Naive thymus-derived CD8-positive, alpha-beta T cell (primary cell): ENCODE data around the gene ZFP30. TPM values are rescaled to one million over a fixed set of nuclear protein-coding genes. Genes with fewer than 3 reads are reported as not detected.

Experiments
- ATAC-seq, 2 donors: fragments of 150-1000 bp; cut with Tn5 transposase in 1 of 2; sonication (Bioruptor Pico), chemical (Tn5 transposase) in 1 of 2; 1 replicate in 1 of 2; 2 replicates in 1 of 2; pipeline ENCODE4 v1.10.0; 2021; ENCODE audit warnings: mild to moderate bottlenecking in 2 of 2, moderate library complexity in 2 of 2
- POLR2A ChIA-PET: fragments of 350-600 bp; sonication (Branson Sonifier 250); formaldehyde crosslinking; loops from one replicate; lab custom pipeline; 2021; ENCODE audit warnings: antibody characterized with exemption; lab: Charles Lee
- DNase-seq, 10 donors: peaks; one replicate each; pipeline versions ENCODE4 v3.0.0 to v3.0.0-alpha.2; 2020 to 2022
- H3K27ac Mint-ChIP-seq, 10 donors: one replicate each; pipeline ENCODE4 v1.8.0; 2020 to 2022; ENCODE audit warnings: mild to moderate bottlenecking in 10 of 10, mixed read lengths in 10 of 10, moderate library complexity in 4 of 10, inconsistent platforms in 1 of 10
- H3K27me3 Mint-ChIP-seq, 5 donors: one replicate each; pipeline ENCODE4 v1.8.0; 2021 to 2022; ENCODE audit warnings: mixed read lengths in 5 of 5
- H3K36me3 Mint-ChIP-seq, 3 donors: one replicate each; pipeline ENCODE4 v1.8.0; 2020 to 2022; ENCODE audit warnings: mixed read lengths in 3 of 3, mild to moderate bottlenecking in 2 of 3, inconsistent platforms in 1 of 3
- H3K4me1 Mint-ChIP-seq, 4 donors: one replicate each; pipeline ENCODE4 v1.8.0; 2021 to 2022; ENCODE audit warnings: mixed read lengths in 4 of 4
- H3K4me3 Mint-ChIP-seq, 10 donors: one replicate each; pipeline ENCODE4 v1.8.0; 2020 to 2022; ENCODE audit warnings: mild to moderate bottlenecking in 10 of 10, mixed read lengths in 10 of 10, moderate library complexity in 6 of 10, inconsistent platforms in 1 of 10
- H3K9me3 Mint-ChIP-seq, 9 donors: one replicate each; pipeline ENCODE4 v1.8.0; 2020 to 2022; ENCODE audit warnings: mixed read lengths in 9 of 9, mild to moderate bottlenecking in 3 of 9, inconsistent platforms in 1 of 9, moderate library complexity in 1 of 9
- polyA plus RNA-seq, 3 donors: library from polyadenylated mRNA; unstranded; fragments of 300-500 nt; fragmentation: Illumina TruSeq; gene quantifications; one replicate each; pipeline ENCODE4 v1.2.3, GENCODE V29; 2021
- total RNA-seq, 8 experiments: library from RNA in 2 of 8; stranded (reverse) in 2 of 8; gene quantifications; one replicate each; pipeline ENCODE4 v1.2.3 and lab custom pipeline; 2021 to 2026

ZFP30 gene
- total and polyA plus RNA-seq, 5 experiments from 2014 or later: 2.3 to 22.0 (median 2.9) TPM

- Mint-ChIP-seq H3K9me3 (peaks cover 0 to 20% (median 4%) of the 10 kb centered on the region in 9 donors), H3K27ac (peak overlapping the region; percentile 74 to 98 (median 98)), H3K27me3 (no peaks in the 10 kb centered on the region), H3K4me3 (peak overlapping the region; percentile 87 to 99 (median 96)), H3K36me3 (peaks cover 9 to 19% (median 17%) of the 10 kb centered on the region in 3 donors), H3K4me1 (peaks cover 21 to 39% (median 30%) of the 10 kb centered on the region in 4 donors)
- ATAC-seq (peak in 1 of 2 donors; percentile 12), DNase-seq (peak in 9 of 10 donors; percentile 1 to 36 (median 10))
- POLR2A ChIA-PET: interaction anchor here (0.7 to 1.3 kb wide), 6 partner anchors 38 to 284 kb away, joined by 3 to 8 read pairs (median 4); partner anchors contain the start of genes ZNF527, ZNF540, ZNF569 and ZNF570
These were observed 500 bp downstream of the ZFP30 start for GRCh38 chr19:37654629-37655300.

- ATAC-seq: no peak
- peaks cover 21 to 39% (median 30%) of the 10 kb centered on the region in 4 donors for H3K4me1 Mint-ChIP-seq
- no peaks in the 10 kb centered on the region for H3K27me3 Mint-ChIP-seq
- peak overlapping the region; percentile 74 to 98 (median 98) for H3K27ac Mint-ChIP-seq
- POLR2A ChIA-PET: interaction anchor here (0.9 to 1.0 kb wide), 2 partner anchors 187 to 284 kb away, joined by 3 read pairs; partner anchors contain the start of genes ZNF527 and ZNF569
- H3K36me3 Mint-ChIP-seq: peaks cover 8 to 23% (median 21%) of the 10 kb centered on the region in 3 donors
- DNase-seq: peak in 2 of 10 donors; percentile 1
- peak overlapping the region; percentile 87 to 99 (median 96) for H3K4me3 Mint-ChIP-seq
- peaks cover 0 to 22% (median 10%) of the 10 kb centered on the region in 9 donors for H3K9me3 Mint-ChIP-seq
These were observed 1.1 kb downstream of the ZFP30 start for GRCh38 chr19:37654118-37654517.

- POLR2A ChIA-PET: no interaction called here
- Mint-ChIP-seq H3K4me1 (peaks cover 0 to 2% (median 0%) of the 10 kb centered on the region in 4 donors), H3K27me3 (no peaks in the 10 kb centered on the region), H3K4me3 (no peak overlapping the region), H3K27ac (no peak overlapping the region), H3K36me3 (peaks cover 40 to 67% (median 50%) of the 10 kb centered on the region in 3 donors), H3K9me3 (peaks cover 19 to 95% (median 49%) of the 10 kb centered on the region in 9 donors)
- ATAC-seq (no peak), DNase-seq (no peak)
These were observed 19.9 kb downstream of the ZFP30 start for GRCh38 chr19:37635076-37636056.

GRCh38 chr19:37594982-37595382 lies 60.3 kb downstream of the ZFP30 start:
- H3K27ac Mint-ChIP-seq: peak overlapping the region; percentile 96 to 100 (median 98)
- POLR2A ChIA-PET: interaction anchor here (0.6 to 4.1 kb wide), 22 partner anchors 10 to 1380 kb away, joined by 3 to 50 read pairs (median 4); partner anchors contain the start of genes PSMD8, SIPA1L3, WDR87 and ZFP14
- peaks cover 0 to 60% (median 25%) of the 10 kb centered on the region in 9 donors for H3K9me3 Mint-ChIP-seq
- DNase-seq (peak in 8 of 10 donors; percentile 29 to 85 (median 72)), ATAC-seq (peak; percentile 41 to 58)
- peaks cover 31 to 41% (median 33%) of the 10 kb centered on the region in 4 donors for H3K4me1 Mint-ChIP-seq
- peak overlapping the region; percentile 93 to 99 (median 98) for H3K4me3 Mint-ChIP-seq
- H3K27me3 Mint-ChIP-seq: peaks cover 0 to 3% (median 0%) of the 10 kb centered on the region in 5 donors
- peaks cover 32 to 55% (median 38%) of the 10 kb centered on the region in 3 donors for H3K36me3 Mint-ChIP-seq

GRCh38 chr19:37594304-37594981 lies 60.8 kb downstream of the ZFP30 start, which contains the start of the genes ZNF540 and ZNF571:
Gene ZNF540 (plus strand): TSS chr19:37594876. CDS start chr19:37598448, 3,572 bp downstream.
Gene ZNF571 (minus strand): TSS chr19:37594792. CDS start chr19:37586676, 8,116 bp downstream.
- Mint-ChIP-seq H3K27me3 (peaks cover 0 to 3% (median 0%) of the 10 kb centered on the region in 5 donors), H3K4me3 (peak within 1 kb of the TSS; percentile 93 to 99 (median 98)), H3K4me1 (peaks cover 31 to 41% (median 33%) of the 10 kb centered on the region in 4 donors), H3K36me3 (peaks cover 29 to 53% (median 34%) of the 10 kb centered on the region in 3 donors), H3K9me3 (peaks cover 0 to 62% (median 22%) of the 10 kb centered on the region in 9 donors), H3K27ac (peak within 1 kb of the TSS; percentile 96 to 100 (median 98))
- peak; percentile 91 to 94 for ATAC-seq
- peak; percentile 83 to 96 (median 91) for DNase-seq
- POLR2A ChIA-PET: interaction anchor here (0.5 to 4.1 kb wide), 26 partner anchors 9 to 1380 kb away, joined by 3 to 50 read pairs (median 3); partner anchors contain the start of genes PSMD8, SIPA1L3, WDR87 and ZFP14

- Mint-ChIP-seq H3K27me3 (peaks cover 0 to 3% (median 0%) of the 10 kb centered on the region in 5 donors), H3K4me1 (peaks cover 31 to 41% (median 33%) of the 10 kb centered on the region in 4 donors), H3K9me3 (peaks cover 0 to 64% (median 23%) of the 10 kb centered on the region in 9 donors), H3K27ac (peak overlapping the region; percentile 96 to 100 (median 98)), H3K4me3 (peak overlapping the region; percentile 93 to 99 (median 98)), H3K36me3 (peaks cover 29 to 54% (median 34%) of the 10 kb centered on the region in 3 donors)
- no peak for ATAC-seq
- POLR2A ChIA-PET: interaction anchor here (0.5 to 4.1 kb wide), 19 partner anchors 11 to 1379 kb away, joined by 3 to 50 read pairs (median 5); partner anchors contain the start of genes ZFP14, ZFP30, ZNF146 and ZNF345
- DNase-seq: no peak
These were observed 61.3 kb downstream of the ZFP30 start for GRCh38 chr19:37593996-37594303.

- no peak for ATAC-seq
- no peak for DNase-seq
- Mint-ChIP-seq H3K27ac (no peak overlapping the region), H3K27me3 (no peaks in the 10 kb centered on the region), H3K4me1 (peaks cover 0 to 3% (median under 1%) of the 10 kb centered on the region in 4 donors), H3K36me3 (peaks cover 4 to 32% (median 30%) of the 10 kb centered on the region in 3 donors), H3K4me3 (no peak overlapping the region), H3K9me3 (peaks cover 0 to 65% (median 39%) of the 10 kb centered on the region in 9 donors)
- POLR2A ChIA-PET: interaction anchor here (0.5 to 0.8 kb wide), 2 partner anchors 11 to 206 kb away, joined by 3 read pairs; partner anchors contain the start of genes ZNF540 and ZNF571
These were observed 71.9 kb downstream of the ZFP30 start for GRCh38 chr19:37583340-37583739.

- ATAC-seq: no peak
- Mint-ChIP-seq H3K27me3 (no peaks in the 10 kb centered on the region), H3K9me3 (peaks cover 0 to 46% (median 42%) of the 10 kb centered on the region in 9 donors), H3K36me3 (peaks cover 45 to 72% (median 62%) of the 10 kb centered on the region in 3 donors), H3K4me3 (no peak overlapping the region), H3K4me1 (peaks cover 0 to 2% (median 0%) of the 10 kb centered on the region in 4 donors), H3K27ac (no peak overlapping the region)
- no peak for DNase-seq
- POLR2A ChIA-PET: no interaction called here
These were observed 83.1 kb downstream of the ZFP30 start for GRCh38 chr19:37572203-37572602.

GRCh38 chr19:37565370-37565669 lies 89.9 kb downstream of the ZFP30 start:
- H3K36me3 Mint-ChIP-seq: peaks cover 56 to 91% (median 81%) of the 10 kb centered on the region in 3 donors
- H3K27ac Mint-ChIP-seq: no peak overlapping the region
- POLR2A ChIA-PET: no interaction called here
- H3K4me1 Mint-ChIP-seq: peaks cover 0 to 2% (median 0%) of the 10 kb centered on the region in 4 donors
- DNase-seq (no peak), ATAC-seq (no peak)
- H3K27me3 Mint-ChIP-seq: no peaks in the 10 kb centered on the region
- no peak overlapping the region for H3K4me3 Mint-ChIP-seq
- peaks cover 23 to 94% (median 46%) of the 10 kb centered on the region in 9 donors for H3K9me3 Mint-ChIP-seq

- H3K4me3 Mint-ChIP-seq: no peak overlapping the region
- H3K27me3 Mint-ChIP-seq: no peaks in the 10 kb centered on the region
- H3K27ac Mint-ChIP-seq: no peak overlapping the region
- H3K36me3 Mint-ChIP-seq: peaks cover 54 to 88% (median 76%) of the 10 kb centered on the region in 3 donors
- DNase-seq (no peak), ATAC-seq (no peak)
- POLR2A ChIA-PET: no interaction called here
- H3K4me1 Mint-ChIP-seq: peaks cover 0 to 2% (median 0%) of the 10 kb centered on the region in 4 donors
- peaks cover 21 to 92% (median 41%) of the 10 kb centered on the region in 9 donors for H3K9me3 Mint-ChIP-seq
These were observed 90.5 kb downstream of the ZFP30 start for GRCh38 chr19:37564624-37565369.
